H9 (cell line): ENCODE measurements around the gene PNMT. TPM values are rescaled to one million over a fixed set of nuclear protein-coding genes. Genes with fewer than 3 reads are reported as not detected.

Experiments
- DNase-seq: peaks from one replicate; pipeline ENCODE4 v3.0.0-alpha.2; 2017
- H2AFZ ChIP-seq: one replicate; pipeline ENCODE4 v1.6.1; 2013; ENCODE audit warnings: mild to moderate bottlenecking, low read length, control low read depth, moderate library complexity
- H2AK5ac ChIP-seq: 2 replicates; pipeline ENCODE4 v1.6.1; 2013; ENCODE audit warnings: low read length, control low read depth, mixed read lengths; ENCODE audit not compliant: insufficient read length
- H2BK120ac ChIP-seq: one replicate; pipeline ENCODE4 v1.6.1; 2013; ENCODE audit warnings: low read depth, mild to moderate bottlenecking, low read length, control low read depth, inconsistent platforms; ENCODE audit not compliant: poor library complexity, severe bottlenecking
- H2BK12ac ChIP-seq: 2 replicates; pipeline ENCODE4 v1.6.1; 2013; ENCODE audit warnings: low read length, control low read depth, mixed read lengths, low read depth; ENCODE audit not compliant: insufficient read length
- H2BK15ac ChIP-seq: 2 replicates; pipeline ENCODE4 v1.6.1; 2013; ENCODE audit warnings: low read depth, low read length, control low read depth
- H2BK20ac ChIP-seq: one replicate; pipeline ENCODE4 v1.6.1; 2013; ENCODE audit warnings: low read depth, mild to moderate bottlenecking, low read length, control low read depth, inconsistent platforms; ENCODE audit not compliant: poor library complexity, severe bottlenecking
- H2BK5ac ChIP-seq: 2 replicates; pipeline ENCODE4 v1.6.1; 2013; ENCODE audit warnings: low read length, control low read depth, mixed read lengths; ENCODE audit not compliant: insufficient read length
- H3K14ac ChIP-seq: 2 replicates; pipeline ENCODE4 v1.6.1; 2013; ENCODE audit warnings: low read length, control low read depth; ENCODE audit not compliant: insufficient read depth
- H3K18ac ChIP-seq: 2 replicates; pipeline ENCODE4 v1.6.1; 2013; ENCODE audit warnings: low read depth, mild to moderate bottlenecking, mixed read lengths, low read length, control low read depth; ENCODE audit not compliant: insufficient read length
- H3K23ac ChIP-seq: 2 replicates; pipeline ENCODE4 v1.6.1; 2013; ENCODE audit warnings: low read length, control low read depth, mixed read lengths, low read depth; ENCODE audit not compliant: insufficient read length
- H3K23me2 ChIP-seq: 2 replicates; pipeline ENCODE4 v1.6.1; 2013; ENCODE audit warnings: low read depth, mild to moderate bottlenecking, mixed read lengths, low read length, control low read depth; ENCODE audit not compliant: insufficient read length, poor library complexity, severe bottlenecking
- H3K27ac ChIP-seq: 2 replicates; pipeline ENCODE4 v1.5.1; 2013; ENCODE audit warnings: low read length, control low read depth, mixed read lengths, low read depth; ENCODE audit not compliant: insufficient read length
- H3K27me3 ChIP-seq: 2 replicates; pipeline ENCODE4 v1.6.1; 2013; ENCODE audit warnings: low read length, control low read depth, inconsistent platforms; ENCODE audit not compliant: insufficient read depth
- H3K4ac ChIP-seq: 2 replicates; pipeline ENCODE4 v1.6.1; 2013; ENCODE audit warnings: low read depth, mild to moderate bottlenecking, control low read depth, inconsistent platforms, low read length, moderate library complexity
- H3K4me1 ChIP-seq: 2 replicates; pipeline ENCODE4 v1.6.1; 2013; ENCODE audit warnings: low read length, control low read depth, inconsistent platforms; ENCODE audit not compliant: insufficient read depth
- H3K4me2 ChIP-seq: 2 replicates; pipeline ENCODE4 v1.6.1; 2013; ENCODE audit warnings: low read length, control low read depth, mixed read lengths; ENCODE audit not compliant: insufficient read length, insufficient read depth
- H3K56ac ChIP-seq: 2 replicates; pipeline ENCODE4 v1.6.1; 2013; ENCODE audit warnings: low read depth, mild to moderate bottlenecking, mixed read lengths, low read length, control low read depth; ENCODE audit not compliant: insufficient read length
- H3K79me1 ChIP-seq: 2 replicates; pipeline ENCODE4 v1.6.1; 2013; ENCODE audit warnings: low read depth, mild to moderate bottlenecking, moderate library complexity, low read length, control low read depth, inconsistent platforms; ENCODE audit not compliant: insufficient read depth, poor library complexity, severe bottlenecking
- H3K79me2 ChIP-seq: 2 replicates; pipeline ENCODE4 v1.6.1; 2013; ENCODE audit warnings: low read length, control low read depth, inconsistent platforms; ENCODE audit not compliant: insufficient read depth
- H3K9ac ChIP-seq: 2 replicates; pipeline ENCODE4 v1.6.1; 2013; ENCODE audit warnings: low read length, control low read depth, mixed read lengths; ENCODE audit not compliant: insufficient read length; ENCODE audit errors: extremely low read depth
- H3K9me3 ChIP-seq: one replicate; pipeline ENCODE4 v1.6.1; 2013; ENCODE audit warnings: low read depth, low read length, inconsistent platforms; ENCODE audit not compliant: control insufficient read depth
- H3T11ph ChIP-seq: one replicate; pipeline ENCODE4 v1.6.1; 2013; ENCODE audit warnings: mild to moderate bottlenecking, low read length, control low read depth, inconsistent platforms
- H4K20me1 ChIP-seq: one replicate; pipeline ENCODE4 v1.6.1; 2013; ENCODE audit not compliant: control insufficient read depth, insufficient read length, insufficient read depth
- H4K5ac ChIP-seq: 2 replicates; pipeline ENCODE4 v1.6.1; 2013; ENCODE audit warnings: low read depth, mild to moderate bottlenecking, mixed read lengths, low read length, control low read depth; ENCODE audit not compliant: insufficient read length
- H4K8ac ChIP-seq: replicated peaks from 2 replicates; pipeline ENCODE4 v1.6.1; 2013; ENCODE audit warnings: low read length, control low read depth, mixed read lengths, low read depth; ENCODE audit not compliant: insufficient read length
- H4K91ac ChIP-seq: 2 replicates; pipeline ENCODE4 v1.6.1; 2013; ENCODE audit warnings: low read depth, mild to moderate bottlenecking, moderate library complexity, mixed read lengths, low read length, control low read depth; ENCODE audit not compliant: insufficient read length
- H3K27ac Mint-ChIP-seq, 3 experiments: 2 replicates in 2 of 3; 3 replicates in 1 of 3; pipeline ENCODE4 v1.8.0; 2020 to 2021; ENCODE audit warnings: mixed read lengths in 3 of 3, mild to moderate bottlenecking in 1 of 3, moderate library complexity in 1 of 3
- H3K27me3 Mint-ChIP-seq: 2 replicates; pipeline ENCODE4 v1.8.0; 2021; ENCODE audit warnings: low read depth, mild to moderate bottlenecking, moderate library complexity, mixed read lengths
- H3K36me3 Mint-ChIP-seq, 3 experiments: 2 replicates in 2 of 3; 3 replicates in 1 of 3; pipeline ENCODE4 v1.8.0; 2020 to 2021; ENCODE audit warnings: low read depth in 3 of 3, mixed read lengths in 3 of 3; ENCODE audit not compliant: insufficient read depth in 1 of 3
- H3K4me1 Mint-ChIP-seq, 2 experiments: 2 replicates each; pipeline ENCODE4 v1.8.0; 2020; ENCODE audit warnings: mixed read lengths in 2 of 2
- H3K4me3 Mint-ChIP-seq, 2 experiments: 2 replicates in 1 of 2; 3 replicates in 1 of 2; pipeline ENCODE4 v1.8.0; 2020 to 2021; ENCODE audit warnings: mild to moderate bottlenecking in 2 of 2, mixed read lengths in 2 of 2, moderate library complexity in 1 of 2
- H3K9me3 Mint-ChIP-seq, 2 experiments: 2 replicates in 1 of 2; 3 replicates in 1 of 2; pipeline ENCODE4 v1.8.0; 2020; ENCODE audit warnings: mild to moderate bottlenecking in 2 of 2, mixed read lengths in 2 of 2, moderate library complexity in 1 of 2
- WGBS: extraction: QIAGEN DNeasy Blood & Tissue Kit; methylation state at CpG from one replicate; pipeline ENCODE4 v1.1.7; 2013; ENCODE audit warnings: missing lambda C conversion rate, low lambda C conversion rate, mixed read lengths; ENCODE audit not compliant: insufficient read length; ENCODE audit errors: extremely low coverage; 5-methylcytosine and 5-hydroxymethylcytosine counted together
- total RNA-seq: library from RNA; stranded (reverse); gene quantifications from 2 replicates; pipeline ENCODE4 v1.2.1, GENCODE V29; 2021
- TF ChIP-seq, protein P1 (sequence below): fragments of 200-600 bp; sonication (generic); conservative IDR thresholded peaks from 3 replicates; pipeline ENCODE4 v1.8.0; 2021; ENCODE audit warnings: antibody characterized with exemption, mild to moderate bottlenecking

Gene PNMT
- total RNA-seq, 1 experiment from 2014 or later, result 2.1 TPM

DNA sequence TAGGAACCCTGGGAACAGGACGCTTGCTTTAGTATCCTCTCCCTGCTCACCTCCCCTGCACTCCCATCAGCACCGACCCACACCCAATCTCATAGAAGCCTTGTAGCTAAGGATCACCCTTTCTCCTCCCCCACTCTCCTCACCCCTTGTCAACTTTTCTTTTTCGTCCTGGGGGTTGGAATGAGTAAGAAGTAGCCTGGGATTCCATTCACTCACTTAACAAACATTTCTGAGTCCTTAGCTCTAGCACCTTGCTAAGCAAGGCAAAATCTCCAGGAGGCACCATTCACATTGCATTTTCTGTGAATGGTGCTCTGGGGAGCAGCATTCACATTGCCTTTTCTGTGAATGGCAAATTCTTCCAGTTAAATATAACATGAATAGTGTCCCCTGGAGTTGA, 20.7 kb downstream of the PNMT start:
- Mint-ChIP-seq H3K27ac (peak overlapping the region; percentile 96 to 99 (median 98)), H3K4me1 (peaks cover 31 to 34% of the 10 kb centered on the region in 2 experiments), H3K9me3 (no peaks in the 10 kb centered on the region), H3K36me3 (peaks cover 6 to 19% (median 12%) of the 10 kb centered on the region in 3 experiments; a peak in 6 of 7 replicates), H3K4me3 (peak overlapping the region; percentile 85 to 88), H3K27me3 (no peaks in the 10 kb centered on the region)
- peaks cover 9% of the 10 kb centered on the region for H3K4me1 ChIP-seq
- H2BK5ac ChIP-seq, result no peak overlapping the region
- no peak overlapping the region for H3K23ac ChIP-seq
- no peaks in the 10 kb centered on the region for H3K9me3 ChIP-seq
- peaks cover 9% of the 10 kb centered on the region for H3K23me2 ChIP-seq
- H4K20me1 ChIP-seq, result no peaks in the 10 kb centered on the region
- H3K79me1 ChIP-seq, result no peaks in the 10 kb centered on the region
- DNase-seq, result peak; percentile 69
- peak overlapping the region; percentile 76 for H3K4me2 ChIP-seq
- H2BK120ac ChIP-seq, result no peak overlapping the region
- H3K18ac ChIP-seq, result no peak overlapping the region
- no peak overlapping the region for H2AFZ ChIP-seq
- no peak overlapping the region for H2BK15ac ChIP-seq
- no peak overlapping the region for H3K4ac ChIP-seq
- H3K27me3 ChIP-seq, result no peaks in the 10 kb centered on the region
- H3K56ac ChIP-seq, result no peak overlapping the region
- H4K5ac ChIP-seq, result no peak overlapping the region
- H3K9ac ChIP-seq, result peak overlapping the region; percentile 85
- no peak overlapping the region for H2BK12ac ChIP-seq
- H4K91ac ChIP-seq, result no peak overlapping the region
- TF ChIP-seq, protein P1, sequence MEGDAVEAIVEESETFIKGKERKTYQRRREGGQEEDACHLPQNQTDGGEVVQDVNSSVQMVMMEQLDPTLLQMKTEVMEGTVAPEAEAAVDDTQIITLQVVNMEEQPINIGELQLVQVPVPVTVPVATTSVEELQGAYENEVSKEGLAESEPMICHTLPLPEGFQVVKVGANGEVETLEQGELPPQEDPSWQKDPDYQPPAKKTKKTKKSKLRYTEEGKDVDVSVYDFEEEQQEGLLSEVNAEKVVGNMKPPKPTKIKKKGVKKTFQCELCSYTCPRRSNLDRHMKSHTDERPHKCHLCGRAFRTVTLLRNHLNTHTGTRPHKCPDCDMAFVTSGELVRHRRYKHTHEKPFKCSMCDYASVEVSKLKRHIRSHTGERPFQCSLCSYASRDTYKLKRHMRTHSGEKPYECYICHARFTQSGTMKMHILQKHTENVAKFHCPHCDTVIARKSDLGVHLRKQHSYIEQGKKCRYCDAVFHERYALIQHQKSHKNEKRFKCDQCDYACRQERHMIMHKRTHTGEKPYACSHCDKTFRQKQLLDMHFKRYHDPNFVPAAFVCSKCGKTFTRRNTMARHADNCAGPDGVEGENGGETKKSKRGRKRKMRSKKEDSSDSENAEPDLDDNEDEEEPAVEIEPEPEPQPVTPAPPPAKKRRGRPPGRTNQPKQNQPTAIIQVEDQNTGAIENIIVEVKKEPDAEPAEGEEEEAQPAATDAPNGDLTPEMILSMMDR, result peak; percentile 26; the same call in 2 of the 3 replicates
- no peak overlapping the region for H2BK20ac ChIP-seq
- H4K8ac ChIP-seq, result no peak overlapping the region
- no peaks in the 10 kb centered on the region for H3K79me2 ChIP-seq
- no CpG with 5 or more reads among the region's 3 CpGs for WGBS
- H3K14ac ChIP-seq, result no peak overlapping the region
- H3K27ac ChIP-seq, result peak overlapping the region; percentile 74
- H2AK5ac ChIP-seq, result no peak overlapping the region
- H3T11ph ChIP-seq, result no peak overlapping the region
